ENCODE results near the gene RNASE7.

DNA sequence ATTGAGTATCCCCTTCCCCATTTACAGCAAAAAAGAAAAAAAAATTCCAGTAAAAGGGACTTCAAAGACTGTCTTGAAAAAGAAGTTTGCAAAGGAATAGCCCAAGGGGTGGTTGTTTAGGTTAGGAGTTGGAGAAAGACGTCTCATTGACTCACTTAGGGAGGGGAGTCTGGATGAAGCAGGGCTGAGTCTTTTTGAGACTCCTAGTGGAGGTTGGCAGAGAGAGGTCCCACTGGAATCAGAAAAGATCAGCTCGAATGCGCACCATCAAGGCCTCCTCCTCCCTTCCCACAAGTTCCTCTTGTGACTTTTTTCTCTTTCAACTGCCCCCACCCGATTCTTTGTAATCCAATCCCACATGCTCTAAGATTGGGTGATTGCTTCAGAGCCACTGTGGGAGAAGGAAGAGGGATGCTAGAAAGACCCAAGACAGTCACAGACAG is 29.9 kb downstream of the RNASE7 start:
- TF ChIP-seq, protein P1, sequence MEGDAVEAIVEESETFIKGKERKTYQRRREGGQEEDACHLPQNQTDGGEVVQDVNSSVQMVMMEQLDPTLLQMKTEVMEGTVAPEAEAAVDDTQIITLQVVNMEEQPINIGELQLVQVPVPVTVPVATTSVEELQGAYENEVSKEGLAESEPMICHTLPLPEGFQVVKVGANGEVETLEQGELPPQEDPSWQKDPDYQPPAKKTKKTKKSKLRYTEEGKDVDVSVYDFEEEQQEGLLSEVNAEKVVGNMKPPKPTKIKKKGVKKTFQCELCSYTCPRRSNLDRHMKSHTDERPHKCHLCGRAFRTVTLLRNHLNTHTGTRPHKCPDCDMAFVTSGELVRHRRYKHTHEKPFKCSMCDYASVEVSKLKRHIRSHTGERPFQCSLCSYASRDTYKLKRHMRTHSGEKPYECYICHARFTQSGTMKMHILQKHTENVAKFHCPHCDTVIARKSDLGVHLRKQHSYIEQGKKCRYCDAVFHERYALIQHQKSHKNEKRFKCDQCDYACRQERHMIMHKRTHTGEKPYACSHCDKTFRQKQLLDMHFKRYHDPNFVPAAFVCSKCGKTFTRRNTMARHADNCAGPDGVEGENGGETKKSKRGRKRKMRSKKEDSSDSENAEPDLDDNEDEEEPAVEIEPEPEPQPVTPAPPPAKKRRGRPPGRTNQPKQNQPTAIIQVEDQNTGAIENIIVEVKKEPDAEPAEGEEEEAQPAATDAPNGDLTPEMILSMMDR (conservative IDR thresholded peaks at IDR 0.05; ENCODE audit: low read depth, low read length): no peak
- no peak for TF ChIP-seq EZH2phosphoT487 (IDR thresholded peaks at IDR 0.05; ENCODE audit: borderline replicate concordance, low read length)
